Subcutaneous abdominal adipose tissue (tissue), 5 donors: ENCODE data around the gene RMND5B.
A peak's percentile ranks its signal among the peaks of the same experiment; 100 is the strongest.

Experiments
- H3K27ac ChIP-seq: one replicate; pipeline ENCODE4 v1.7.0; 2013; ENCODE audit warnings: low read depth, mild to moderate bottlenecking, inconsistent platforms, low read length, moderate library complexity
- H3K27me3 ChIP-seq, 5 donors: one replicate each; pipeline ENCODE4 v1.7.0; 2013; ENCODE audit warnings: low read length in 5 of 5, inconsistent platforms in 1 of 5; ENCODE audit not compliant: control insufficient read depth in 5 of 5, insufficient read depth in 4 of 5
- H3K36me3 ChIP-seq, 5 donors: one replicate each; pipeline ENCODE4 v1.7.0; 2013; ENCODE audit warnings: low read length in 5 of 5; ENCODE audit not compliant: control insufficient read depth in 5 of 5, insufficient read depth in 5 of 5
- H3K4me1 ChIP-seq, 5 donors: one replicate each; pipeline ENCODE4 v1.7.0; 2013; ENCODE audit warnings: low read length in 5 of 5, mild to moderate bottlenecking in 3 of 5, moderate library complexity in 1 of 5; ENCODE audit not compliant: control insufficient read depth in 5 of 5, insufficient read depth in 5 of 5
- H3K4me3 ChIP-seq, 5 donors: one replicate each; pipeline ENCODE4 v1.7.0; 2013; ENCODE audit warnings: low read length in 5 of 5, low read depth in 1 of 5
- H3K9ac ChIP-seq, 5 donors: one replicate each; pipeline ENCODE4 v1.7.0; 2013; ENCODE audit warnings: low read length in 5 of 5, mild to moderate bottlenecking in 4 of 5, moderate library complexity in 3 of 5
- H3K9me3 ChIP-seq, 5 donors: one replicate each; pipeline ENCODE4 v1.7.0; 2013; ENCODE audit warnings: low read length in 5 of 5; ENCODE audit not compliant: control insufficient read depth in 5 of 5
- donor health status: healthy.
- donor health status: healthy.
- donor health status: healthy.
- donor health status: healthy.
- donor health status: healthy.

The RMND5B gene

GRCh38 chr5:178113141-178113787, 17.6 kb upstream of the RMND5B start, which contains the start of gene N4BP3:
Gene N4BP3 (plus strand): TSS chr5:178113532. CDS start chr5:178119584, 6,052 bp downstream.
- H3K9me3 ChIP-seq: peaks cover 0 to 3% (median 0%) of the 10 kb centered on the region in 5 donors
- H3K36me3 ChIP-seq: no peaks in the 10 kb centered on the region
- H3K27me3 ChIP-seq: peaks cover 18 to 42% (median 39%) of the 10 kb centered on the region in 5 donors
- peak within 1 kb of the TSS in 2 of 5 donors; percentile 33 to 51 for H3K9ac ChIP-seq
- H3K4me1 ChIP-seq: peaks cover 0 to 56% (median 46%) of the 10 kb centered on the region in 5 donors
- H3K4me3 ChIP-seq: peak within 1 kb of the TSS in 4 of 5 donors; percentile 48 to 67 (median 57)
- peak within 1 kb of the TSS; percentile 10 for H3K27ac ChIP-seq

GRCh38 chr5:178113841-178114324, 16.9 kb upstream of the RMND5B start:
- H3K27ac ChIP-seq: peak overlapping the region; percentile 10

GRCh38 chr5:178114325-178115135, 16.3 kb upstream of the RMND5B start:
- Histone ChIP-seq H3K36me3 (no peaks in the 10 kb centered on the region), H3K4me1 (peaks cover 0 to 58% (median 41%) of the 10 kb centered on the region in 5 donors), H3K9ac (peak overlapping the region in 2 of 5 donors; percentile 33 to 51), H3K27me3 (peaks cover 18 to 48% (median 39%) of the 10 kb centered on the region in 5 donors), H3K4me3 (peak overlapping the region in 3 of 5 donors; percentile 50 to 67 (median 64)), H3K27ac (peak overlapping the region; percentile 10), H3K9me3 (peaks cover 0 to 3% (median 0%) of the 10 kb centered on the region in 5 donors)

More at GRCh38 chr5:178113841-178114324, 16.9 kb upstream of the RMND5B start:
- Histone ChIP-seq H3K9ac (peak overlapping the region in 2 of 5 donors; percentile 33 to 51), H3K4me3 (peak overlapping the region in 3 of 5 donors; percentile 50 to 67 (median 64)), H3K36me3 (no peaks in the 10 kb centered on the region), H3K9me3 (peaks cover 0 to 3% (median 0%) of the 10 kb centered on the region in 5 donors), H3K4me1 (peaks cover 0 to 56% (median 45%) of the 10 kb centered on the region in 5 donors), H3K27me3 (peaks cover 18 to 45% (median 39%) of the 10 kb centered on the region in 5 donors)

- Histone ChIP-seq H3K9ac (no peak overlapping the region), H3K4me1 (peaks cover 0 to 58% (median 41%) of the 10 kb centered on the region in 5 donors), H3K27me3 (peaks cover 19 to 52% (median 39%) of the 10 kb centered on the region in 5 donors), H3K36me3 (no peaks in the 10 kb centered on the region), H3K27ac (no peak overlapping the region), H3K4me3 (peak overlapping the region in 3 of 5 donors; percentile 50 to 67 (median 64)), H3K9me3 (peaks cover 0 to 3% (median 0%) of the 10 kb centered on the region in 5 donors)
Measured at GRCh38 chr5:178115136-178115813, 15.5 kb upstream of the RMND5B start.

- H3K9ac ChIP-seq: no peak overlapping the region
- no peak overlapping the region for H3K27ac ChIP-seq
- H3K36me3 ChIP-seq: peaks cover 0 to 2% (median 0%) of the 10 kb centered on the region in 5 donors
- H3K27me3 ChIP-seq: peaks cover 24 to 57% (median 42%) of the 10 kb centered on the region in 5 donors
- peaks cover 0 to 3% (median 0%) of the 10 kb centered on the region in 5 donors for H3K9me3 ChIP-seq
- H3K4me1 ChIP-seq: peaks cover 0 to 60% (median 44%) of the 10 kb centered on the region in 5 donors
- H3K4me3 ChIP-seq: peak overlapping the region in 2 of 5 donors; percentile 22 to 32
Measured at GRCh38 chr5:178115814-178116142, 15.0 kb upstream of the RMND5B start.

GRCh38 chr5:178116143-178116885, 14.5 kb upstream of the RMND5B start:
- Histone ChIP-seq H3K27ac (no peak overlapping the region), H3K9me3 (peaks cover 0 to 3% (median 0%) of the 10 kb centered on the region in 5 donors), H3K36me3 (peaks cover 0 to 3% (median 0%) of the 10 kb centered on the region in 5 donors), H3K4me3 (peak overlapping the region in 3 of 5 donors; percentile 17 to 38 (median 32)), H3K9ac (no peak overlapping the region), H3K27me3 (peaks cover 27 to 63% (median 43%) of the 10 kb centered on the region in 5 donors), H3K4me1 (peaks cover 0 to 65% (median 49%) of the 10 kb centered on the region in 5 donors)

- Histone ChIP-seq H3K4me3 (peak overlapping the region in 3 of 5 donors; percentile 0 to 34 (median 32)), H3K9me3 (no peaks in the 10 kb centered on the region), H3K27ac (no peak overlapping the region), H3K27me3 (peaks cover 39 to 80% (median 58%) of the 10 kb centered on the region in 5 donors), H3K9ac (peak overlapping the region in 1 of 5 donors; percentile 4), H3K4me1 (peaks cover 0 to 69% (median 49%) of the 10 kb centered on the region in 5 donors), H3K36me3 (peaks cover 0 to 7% (median 0%) of the 10 kb centered on the region in 5 donors)
Measured at GRCh38 chr5:178117923-178118701, 12.7 kb upstream of the RMND5B start.

- Histone ChIP-seq H3K9me3 (no peaks in the 10 kb centered on the region), H3K4me1 (peaks cover 0 to 55% (median 35%) of the 10 kb centered on the region in 5 donors), H3K4me3 (no peak overlapping the region), H3K9ac (no peak overlapping the region), H3K27ac (no peak overlapping the region), H3K27me3 (peaks cover 30 to 75% (median 47%) of the 10 kb centered on the region in 5 donors), H3K36me3 (peaks cover 0 to 7% (median 0%) of the 10 kb centered on the region in 5 donors)
Measured at GRCh38 chr5:178119915-178120606, 10.8 kb upstream of the RMND5B start.
